CD4-positive, CD25-positive, alpha-beta regulatory T cell (primary cell): ENCODE results near the gene TSPAN2. TPM values are rescaled to one million over a fixed set of nuclear protein-coding genes. Genes with fewer than 3 reads are reported as not detected.

Experiments used
- ATAC-seq, 2 donors: fragments of 150-1000 bp; cut with Tn5 transposase; one replicate each; pipeline ENCODE4 v1.10.0; 2021; ENCODE audit warnings: low read depth in 2 of 2, moderate number of reproducible peaks in 2 of 2, moderate library complexity in 1 of 2
- DNase-seq, 3 donors: peaks; one replicate each; pipeline versions ENCODE4 v3.0.0 to v3.0.0-alpha.2; 2012 to 2022; ENCODE audit warnings: mixed read lengths in 1 of 3
- H3K27ac ChIP-seq: one replicate; pipeline ENCODE4 v1.7.0; 2013; ENCODE audit warnings: mild to moderate bottlenecking, low read length; ENCODE audit not compliant: insufficient read depth, poor library complexity, severe bottlenecking
- H3K27me3 ChIP-seq: one replicate; pipeline ENCODE4 v1.7.0; 2013; ENCODE audit warnings: low read length; ENCODE audit not compliant: control insufficient read depth, insufficient read depth
- H3K36me3 ChIP-seq: one replicate; pipeline ENCODE4 v1.7.0; 2013; ENCODE audit warnings: mild to moderate bottlenecking, low read length, moderate library complexity; ENCODE audit not compliant: control insufficient read depth, insufficient read depth
- H3K4me1 ChIP-seq: 2 replicates; pipeline ENCODE4 v1.7.0; 2013; ENCODE audit warnings: mild to moderate bottlenecking, low read length; ENCODE audit not compliant: insufficient read depth, control insufficient read depth, poor library complexity, severe bottlenecking
- H3K4me3 ChIP-seq: one replicate; pipeline ENCODE4 v1.7.0; 2013; ENCODE audit warnings: low read depth, mild to moderate bottlenecking, low read length, moderate library complexity
- H3K9me3 ChIP-seq, 2 experiments: 1 replicate in 1 of 2; 2 replicates in 1 of 2; pipeline ENCODE4 v1.7.0; 2013; ENCODE audit warnings: low read length in 2 of 2, mild to moderate bottlenecking in 1 of 2, moderate library complexity in 1 of 2; ENCODE audit not compliant: control insufficient read depth in 2 of 2
- H3K27ac Mint-ChIP-seq, 3 donors: one replicate each; pipeline ENCODE4 v1.8.0; 2020 to 2022; ENCODE audit warnings: mild to moderate bottlenecking in 3 of 3, mixed read lengths in 3 of 3, moderate library complexity in 2 of 3
- H3K27me3 Mint-ChIP-seq: one replicate; pipeline ENCODE4 v1.8.0; 2022; ENCODE audit warnings: mild to moderate bottlenecking, mixed read lengths
- H3K36me3 Mint-ChIP-seq: one replicate; pipeline ENCODE4 v1.8.0; 2020; ENCODE audit warnings: mixed read lengths
- H3K4me1 Mint-ChIP-seq, 4 donors: one replicate each; pipeline ENCODE4 v1.8.0; 2020 to 2022; ENCODE audit warnings: mixed read lengths in 4 of 4, mild to moderate bottlenecking in 1 of 4
- H3K4me3 Mint-ChIP-seq, 4 donors: one replicate each; pipeline ENCODE4 v1.8.0; 2020 to 2022; ENCODE audit warnings: mild to moderate bottlenecking in 4 of 4, mixed read lengths in 4 of 4, moderate library complexity in 3 of 4
- H3K9me3 Mint-ChIP-seq, 7 donors: one replicate each; pipeline ENCODE4 v1.8.0; 2020 to 2022; ENCODE audit warnings: mixed read lengths in 7 of 7, mild to moderate bottlenecking in 3 of 7, moderate library complexity in 2 of 7
- polyA plus RNA-seq, 4 donors: library from polyadenylated mRNA; unstranded; fragments of 300-500 nt; fragmentation: Illumina TruSeq; gene quantifications; one replicate each; pipeline ENCODE4 v1.2.3, GENCODE V29; 2021
- total RNA-seq: library from RNA; stranded (reverse); gene quantifications from one replicate; pipeline ENCODE4 v1.2.3, GENCODE V29; 2022

Gene TSPAN2
- total and polyA plus RNA-seq, 5 donors from 2014 or later: 1.1 to 5.0 (median 3.3) TPM

DNA sequence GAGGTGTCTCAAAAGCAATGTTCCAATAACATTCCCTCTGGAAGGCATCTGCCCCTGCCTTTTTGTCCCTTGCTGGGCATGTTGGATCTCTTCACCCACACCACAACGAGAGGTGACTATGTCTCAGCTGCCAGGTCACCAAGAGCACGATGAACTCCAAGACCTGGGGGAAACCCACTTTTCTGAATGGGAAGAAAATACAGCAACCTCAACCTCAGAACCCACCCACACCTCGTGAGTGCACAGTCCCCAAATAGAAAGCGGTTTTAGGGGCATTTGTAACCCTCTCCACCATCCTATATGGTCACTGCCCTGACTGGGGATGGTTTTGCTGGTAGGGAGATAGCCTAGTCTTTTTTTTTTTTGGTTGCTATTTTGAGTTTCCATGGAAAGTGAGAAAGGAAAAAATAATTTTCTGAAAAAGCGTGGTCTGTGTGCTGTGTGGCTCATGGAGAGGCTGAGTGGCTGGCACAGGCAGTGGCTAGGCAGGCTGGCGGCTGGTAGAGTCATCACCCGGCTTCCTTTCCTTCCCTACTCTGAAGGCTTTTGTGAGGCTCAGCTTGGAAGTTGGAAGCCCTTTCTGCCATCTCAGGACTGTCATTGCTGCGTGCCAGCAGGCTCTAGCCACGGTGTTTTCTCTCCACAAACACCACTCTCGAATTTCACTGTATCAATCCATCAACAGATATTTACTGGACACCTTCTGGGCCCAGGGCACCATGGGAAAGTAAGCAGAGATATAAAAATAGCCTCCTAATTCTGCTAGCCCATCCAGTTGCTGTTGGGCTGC is 15.8 kb downstream of the TSPAN2 start:
- ATAC-seq (no peak), DNase-seq (no peak)
- Mint-ChIP-seq H3K4me3 (no peak overlapping the region), H3K4me1 (peaks cover 0 to 32% (median 17%) of the 10 kb centered on the region in 4 donors), H3K27me3 (peaks cover 21% of the 10 kb centered on the region), H3K27ac (no peak overlapping the region), H3K9me3 (no peaks in the 10 kb centered on the region), H3K36me3 (no peaks in the 10 kb centered on the region)
- H3K4me1 ChIP-seq: no peaks in the 10 kb centered on the region
- no peaks in the 10 kb centered on the region for H3K9me3 ChIP-seq
- no peaks in the 10 kb centered on the region for H3K27me3 ChIP-seq
- no peak overlapping the region for H3K4me3 ChIP-seq
- no peaks in the 10 kb centered on the region for H3K36me3 ChIP-seq
- H3K27ac ChIP-seq: no peak overlapping the region

DNA sequence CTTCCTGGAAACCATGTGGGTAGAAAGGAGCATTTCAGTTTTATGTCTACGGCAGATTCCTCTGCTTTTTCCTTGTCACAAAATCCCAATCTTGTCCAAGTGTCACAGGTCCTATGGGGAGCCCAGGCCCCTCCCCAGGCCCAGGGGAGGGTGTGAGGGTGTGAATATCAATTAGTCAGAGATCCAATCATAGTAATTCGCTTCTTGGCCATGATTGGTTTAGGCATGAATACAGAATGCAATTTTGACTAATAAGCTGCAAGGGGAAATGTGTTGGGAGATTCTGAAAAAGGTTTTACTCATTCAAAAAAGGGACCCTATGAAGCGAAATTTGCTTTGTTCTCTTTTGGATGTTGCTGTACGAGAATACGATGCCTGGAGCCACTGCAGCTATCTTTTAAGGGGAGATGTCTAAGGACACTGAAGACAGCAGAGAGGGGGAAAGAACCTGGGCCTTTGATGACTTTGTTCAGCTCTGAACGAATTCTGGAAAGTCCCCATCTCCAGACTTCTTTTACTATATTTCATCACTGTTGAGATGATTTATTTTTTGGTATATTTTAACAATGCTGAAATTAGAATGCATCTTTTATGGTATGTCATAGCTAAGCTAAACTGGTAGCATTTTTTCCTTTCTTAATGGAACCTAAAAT is 18.2 kb downstream of the TSPAN2 start:
- Mint-ChIP-seq H3K27me3 (peaks cover 21% of the 10 kb centered on the region), H3K36me3 (no peaks in the 10 kb centered on the region), H3K9me3 (no peaks in the 10 kb centered on the region), H3K4me3 (no peak overlapping the region), H3K27ac (peak overlapping the region in 2 of 3 donors; percentile 0 to 7), H3K4me1 (peaks cover 0 to 33% (median 18%) of the 10 kb centered on the region in 4 donors)
- Histone ChIP-seq H3K36me3 (no peaks in the 10 kb centered on the region), H3K4me3 (no peak overlapping the region), H3K9me3 (no peaks in the 10 kb centered on the region), H3K27me3 (no peaks in the 10 kb centered on the region), H3K27ac (no peak overlapping the region), H3K4me1 (no peaks in the 10 kb centered on the region)
- no peak for DNase-seq
- no peak for ATAC-seq

DNA sequence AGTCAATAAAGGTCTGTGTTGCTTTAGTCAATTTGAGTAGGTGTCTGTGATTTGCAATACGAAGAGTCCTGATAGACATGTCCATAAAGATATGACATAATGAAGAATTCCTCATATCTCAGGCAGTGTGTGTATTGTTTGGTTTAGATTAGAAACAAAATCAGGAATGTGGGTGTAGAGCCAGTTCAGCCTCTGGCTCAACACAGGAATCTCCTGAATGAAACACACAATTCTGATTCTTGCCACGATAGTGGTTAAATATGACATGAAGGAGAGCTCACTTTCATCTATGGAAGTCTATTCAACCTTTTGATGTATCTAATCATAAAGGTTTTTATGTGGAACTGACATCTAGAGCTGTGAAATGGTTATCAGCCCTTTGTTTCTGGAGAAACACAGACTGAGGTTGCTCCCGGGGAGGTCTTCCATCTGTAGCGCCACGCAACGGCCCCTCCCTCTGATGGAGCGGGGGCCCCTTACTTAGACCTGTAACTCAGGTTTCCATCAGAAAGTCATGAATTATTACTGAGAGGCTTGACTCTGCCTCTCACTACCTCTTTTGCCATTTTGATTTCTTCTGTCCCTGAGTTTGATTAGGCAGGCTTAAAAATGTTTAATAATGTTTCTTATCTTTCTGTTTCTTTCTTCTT is 19.5 kb downstream of the TSPAN2 start:
- DNase-seq: no peak

DNA sequence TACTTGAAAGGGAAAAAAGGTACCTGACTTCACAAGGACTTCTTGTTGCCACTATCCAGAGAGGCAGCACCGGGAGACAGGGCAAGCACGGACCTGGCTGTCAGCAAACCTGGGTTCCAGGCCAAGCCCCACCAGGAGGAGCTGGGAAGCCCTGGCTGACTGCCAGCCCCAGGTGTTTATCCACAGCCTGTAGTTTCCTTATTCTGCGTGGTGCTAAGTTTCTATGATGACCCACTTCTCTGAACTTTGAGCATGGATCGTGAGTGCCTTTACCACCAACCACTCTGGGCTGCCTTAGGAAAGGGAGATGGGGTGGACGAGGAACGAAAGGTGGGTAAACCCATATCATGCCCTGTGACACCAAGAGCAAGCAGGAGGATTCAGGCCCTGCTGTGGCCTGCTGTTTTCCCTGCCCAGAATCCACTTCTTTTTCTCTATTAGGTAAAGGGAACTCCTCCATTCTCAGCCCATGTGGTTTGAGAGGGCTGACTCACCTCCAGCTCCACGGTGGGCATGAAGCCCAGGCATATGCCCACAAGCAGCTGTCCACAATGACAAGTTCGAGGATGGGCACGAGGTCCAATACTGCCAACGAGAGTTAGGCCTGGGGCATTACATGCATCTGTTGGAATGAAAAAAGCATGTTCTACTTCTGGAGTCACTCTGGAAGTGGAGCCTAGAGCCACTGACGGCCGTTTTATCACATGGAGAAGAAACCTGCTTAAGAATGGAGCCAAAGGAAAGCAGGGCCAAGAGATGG is 20.3 kb downstream of the TSPAN2 start:
- H3K27me3 Mint-ChIP-seq: peaks cover 6% of the 10 kb centered on the region
- H3K4me3 ChIP-seq: no peak overlapping the region
- H3K27ac ChIP-seq: no peak overlapping the region
- no peaks in the 10 kb centered on the region for H3K9me3 ChIP-seq
- peaks cover 5% of the 10 kb centered on the region for H3K4me1 ChIP-seq
- DNase-seq: no peak
- H3K36me3 ChIP-seq: no peaks in the 10 kb centered on the region
- peak overlapping the region in 1 of 3 donors; percentile 63 for H3K27ac Mint-ChIP-seq
- no peak overlapping the region for H3K4me3 Mint-ChIP-seq
- peaks cover 5 to 36% (median 23%) of the 10 kb centered on the region in 4 donors for H3K4me1 Mint-ChIP-seq
- peaks cover 0 to 2% (median 0%) of the 10 kb centered on the region in 7 donors for H3K9me3 Mint-ChIP-seq
- no peaks in the 10 kb centered on the region for H3K36me3 Mint-ChIP-seq
- ATAC-seq: no peak
- no peaks in the 10 kb centered on the region for H3K27me3 ChIP-seq

More for the DNA sequence above, 19.5 kb downstream of the TSPAN2 start:
- no peaks in the 10 kb centered on the region for H3K36me3 ChIP-seq
- no peak overlapping the region for H3K27ac ChIP-seq
- no peak for ATAC-seq
- H3K4me3 ChIP-seq: no peak overlapping the region
- no peaks in the 10 kb centered on the region for H3K9me3 ChIP-seq
- Mint-ChIP-seq H3K36me3 (no peaks in the 10 kb centered on the region), H3K27me3 (peaks cover 12% of the 10 kb centered on the region), H3K9me3 (peaks cover 0 to 2% (median 0%) of the 10 kb centered on the region in 7 donors), H3K4me1 (peaks cover 0 to 29% (median 18%) of the 10 kb centered on the region in 4 donors), H3K27ac (peak overlapping the region in 2 of 3 donors; percentile 32 to 43), H3K4me3 (peak overlapping the region in 1 of 4 donors; percentile 48)
- H3K4me1 ChIP-seq: no peaks in the 10 kb centered on the region
- H3K27me3 ChIP-seq: no peaks in the 10 kb centered on the region

DNA sequence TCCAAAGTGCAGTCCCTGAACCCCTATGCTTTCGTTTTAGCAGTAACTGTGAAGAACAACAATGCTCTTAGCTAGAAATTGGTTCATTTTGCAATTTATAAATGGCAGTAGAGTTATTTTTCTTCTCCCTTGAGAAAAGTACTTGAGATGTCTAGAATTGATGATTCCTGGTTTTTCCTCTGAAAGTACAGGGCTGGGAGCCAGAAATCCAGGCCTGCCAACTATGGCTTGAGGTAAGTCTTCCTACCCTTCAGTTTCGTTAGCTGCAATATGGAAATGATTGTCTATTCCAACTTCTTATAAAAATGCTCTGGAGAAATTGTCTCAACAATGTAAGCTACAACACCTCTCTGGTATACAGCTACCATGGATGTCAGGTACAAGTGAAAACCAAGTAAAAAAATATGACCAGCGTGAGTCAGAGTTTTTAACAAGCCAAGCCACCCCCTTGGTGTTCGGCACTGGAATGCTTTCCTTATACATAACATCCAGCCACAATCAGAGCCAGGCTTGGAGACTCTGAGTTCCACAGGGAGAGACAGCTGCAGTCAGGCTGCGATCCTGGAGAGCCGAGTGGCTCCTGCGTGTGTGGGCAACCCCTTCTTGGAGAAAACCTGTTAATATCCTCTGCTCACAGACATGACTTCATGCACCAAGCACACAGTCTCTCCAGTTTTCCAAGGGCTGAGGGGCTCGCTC is 22.0 kb downstream of the TSPAN2 start:
- no peak for ATAC-seq
- peaks cover 16% of the 10 kb centered on the region for H3K4me1 ChIP-seq
- no peak overlapping the region for H3K4me3 ChIP-seq
- H3K27me3 ChIP-seq: no peaks in the 10 kb centered on the region
- no peaks in the 10 kb centered on the region for H3K36me3 ChIP-seq
- Mint-ChIP-seq H3K27ac (no peak overlapping the region), H3K9me3 (peaks cover 0 to 5% (median 0%) of the 10 kb centered on the region in 7 donors), H3K4me3 (no peak overlapping the region), H3K4me1 (peaks cover 13 to 51% (median 36%) of the 10 kb centered on the region in 4 donors), H3K36me3 (no peaks in the 10 kb centered on the region), H3K27me3 (peaks cover 11% of the 10 kb centered on the region)
- H3K27ac ChIP-seq: no peak overlapping the region
- no peaks in the 10 kb centered on the region for H3K9me3 ChIP-seq
- no peak for DNase-seq

DNA sequence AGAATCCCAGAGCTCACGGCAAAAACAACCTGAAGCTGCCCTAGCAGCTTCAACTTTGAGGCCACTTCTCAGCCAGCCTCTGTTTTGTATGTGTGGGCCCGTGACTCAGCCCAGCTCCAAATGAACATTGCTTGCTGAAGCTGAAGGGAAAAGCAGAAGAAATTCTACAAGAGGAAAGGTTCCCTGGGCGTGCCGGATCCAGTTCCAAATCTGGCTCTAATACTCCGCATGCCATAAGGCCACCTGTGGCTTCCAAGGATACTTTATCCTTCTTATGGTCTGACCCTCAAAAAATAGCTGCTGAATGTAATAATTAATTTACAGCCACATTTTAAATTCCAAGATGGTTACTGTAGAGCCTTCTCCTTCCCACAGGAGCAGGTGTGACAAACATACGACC is 24.3 kb downstream of the TSPAN2 start:
- peaks cover 31% of the 10 kb centered on the region for H3K4me1 ChIP-seq
- H3K27me3 Mint-ChIP-seq: peaks cover 8% of the 10 kb centered on the region
- peaks cover 19 to 51% (median 35%) of the 10 kb centered on the region in 4 donors for H3K4me1 Mint-ChIP-seq
- H3K27ac Mint-ChIP-seq: peak overlapping the region in 1 of 3 donors; percentile 99
- ATAC-seq (no peak), DNase-seq (no peak)
- no peak overlapping the region for H3K4me3 Mint-ChIP-seq
- no peaks in the 10 kb centered on the region for H3K9me3 ChIP-seq
- no peaks in the 10 kb centered on the region for H3K36me3 Mint-ChIP-seq
- no peak overlapping the region for H3K4me3 ChIP-seq
- peaks cover 0 to 5% (median 0%) of the 10 kb centered on the region in 7 donors for H3K9me3 Mint-ChIP-seq
- H3K36me3 ChIP-seq: no peaks in the 10 kb centered on the region
- H3K27me3 ChIP-seq: no peaks in the 10 kb centered on the region
- no peak overlapping the region for H3K27ac ChIP-seq

DNA sequence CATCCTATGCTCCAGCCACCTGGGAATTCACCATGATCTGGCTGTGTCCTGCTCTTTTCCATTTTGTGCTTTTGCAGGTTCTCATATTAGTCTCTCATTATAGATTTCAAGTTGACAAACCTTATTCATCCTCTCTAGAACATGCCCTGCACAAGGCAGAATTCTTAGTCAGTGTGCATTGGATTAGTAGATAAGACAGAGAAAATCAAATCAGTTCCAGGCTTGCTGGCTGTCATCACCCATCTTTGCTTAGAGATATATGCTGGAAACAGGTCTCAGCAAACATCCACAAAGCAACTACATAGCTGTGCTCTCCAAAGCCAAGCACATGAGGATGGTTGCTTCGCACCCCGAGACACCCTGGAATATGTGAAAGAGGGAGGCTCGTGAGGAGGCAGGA is 24.8 kb downstream of the TSPAN2 start:
- H3K4me3 Mint-ChIP-seq: no peak overlapping the region
- H3K36me3 ChIP-seq: no peaks in the 10 kb centered on the region
- no peaks in the 10 kb centered on the region for H3K36me3 Mint-ChIP-seq
- H3K27ac ChIP-seq: no peak overlapping the region
- H3K27me3 Mint-ChIP-seq: peaks cover 6% of the 10 kb centered on the region
- peaks cover 31% of the 10 kb centered on the region for H3K4me1 ChIP-seq
- no peak for ATAC-seq
- no peak overlapping the region for H3K4me3 ChIP-seq
- H3K4me1 Mint-ChIP-seq: peaks cover 19 to 47% (median 32%) of the 10 kb centered on the region in 4 donors
- DNase-seq: no peak
- H3K9me3 Mint-ChIP-seq: peaks cover 0 to 5% (median 0%) of the 10 kb centered on the region in 7 donors
- no peaks in the 10 kb centered on the region for H3K27me3 ChIP-seq
- H3K9me3 ChIP-seq: no peaks in the 10 kb centered on the region
- H3K27ac Mint-ChIP-seq: peak overlapping the region; percentile 50 to 99 (median 51)
